ENCODE results near the gene C20orf204. TPM values are rescaled to one million over a fixed set of nuclear protein-coding genes. Genes with fewer than 3 reads are reported as not detected.
"Not testable (repeated sequence)": the region's sequence is repeated elsewhere in the genome, so short reads cannot be mapped to it uniquely, and the experiment has no call there.

Gene C20orf204
- total and polyA plus RNA-seq, 12 donors = 0.11 to 0.88 (median 0.45) TPM

DNA sequence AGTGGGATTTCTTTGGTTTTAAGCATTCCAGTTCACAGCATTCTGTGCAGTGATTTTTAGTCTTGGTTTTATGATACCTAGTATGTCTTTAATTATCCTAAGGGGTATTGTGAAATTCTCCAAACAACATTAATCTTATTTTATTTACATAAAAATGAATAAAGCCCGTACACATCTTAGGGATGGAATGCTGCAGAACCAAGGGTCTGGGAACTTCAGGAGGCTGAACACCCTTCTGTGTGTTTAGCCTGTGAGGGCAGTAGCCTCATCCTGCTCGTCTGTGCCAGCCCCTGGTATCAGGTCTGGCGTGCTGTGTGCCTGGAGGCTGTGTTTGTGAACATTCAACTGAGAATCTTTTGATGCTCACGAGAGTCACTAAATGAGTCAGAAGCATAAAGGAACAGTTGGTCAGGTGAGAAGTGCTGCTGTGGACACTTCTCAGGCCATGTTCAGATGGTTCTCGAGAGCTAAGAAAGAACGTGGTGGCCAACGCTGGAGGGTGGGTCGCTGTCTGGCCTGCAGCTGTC is 25.2 kb upstream of the C20orf204 start:
- H3K36me3 ChIP-seq = peaks cover 0 to 86% (median 41%) of the 10 kb centered on the region in 9 donors
- peak overlapping the region in 1 of 10 donors; percentile 40 for H3K27ac ChIP-seq
- peaks cover 0 to 7% (median 0%) of the 10 kb centered on the region in 11 donors for H3K9me3 ChIP-seq
- no peak for ATAC-seq
- 93 to 96% methylated on average over 8 of the region's 8 CpGs for WGBS, 2 donors
- no peak overlapping the region for H3K4me3 ChIP-seq
- no peak for DNase-seq
- intact Hi-C loops (cut with DNase I) = no loop called here
- H3K4me1 ChIP-seq = peaks cover 0 to 15% (median 0%) of the 10 kb centered on the region in 9 donors
- TF ChIP-seq, protein P1, sequence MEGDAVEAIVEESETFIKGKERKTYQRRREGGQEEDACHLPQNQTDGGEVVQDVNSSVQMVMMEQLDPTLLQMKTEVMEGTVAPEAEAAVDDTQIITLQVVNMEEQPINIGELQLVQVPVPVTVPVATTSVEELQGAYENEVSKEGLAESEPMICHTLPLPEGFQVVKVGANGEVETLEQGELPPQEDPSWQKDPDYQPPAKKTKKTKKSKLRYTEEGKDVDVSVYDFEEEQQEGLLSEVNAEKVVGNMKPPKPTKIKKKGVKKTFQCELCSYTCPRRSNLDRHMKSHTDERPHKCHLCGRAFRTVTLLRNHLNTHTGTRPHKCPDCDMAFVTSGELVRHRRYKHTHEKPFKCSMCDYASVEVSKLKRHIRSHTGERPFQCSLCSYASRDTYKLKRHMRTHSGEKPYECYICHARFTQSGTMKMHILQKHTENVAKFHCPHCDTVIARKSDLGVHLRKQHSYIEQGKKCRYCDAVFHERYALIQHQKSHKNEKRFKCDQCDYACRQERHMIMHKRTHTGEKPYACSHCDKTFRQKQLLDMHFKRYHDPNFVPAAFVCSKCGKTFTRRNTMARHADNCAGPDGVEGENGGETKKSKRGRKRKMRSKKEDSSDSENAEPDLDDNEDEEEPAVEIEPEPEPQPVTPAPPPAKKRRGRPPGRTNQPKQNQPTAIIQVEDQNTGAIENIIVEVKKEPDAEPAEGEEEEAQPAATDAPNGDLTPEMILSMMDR (IDR thresholded peaks at IDR 0.05) = no peak
- no peaks in the 10 kb centered on the region for H3K27me3 ChIP-seq

DNA sequence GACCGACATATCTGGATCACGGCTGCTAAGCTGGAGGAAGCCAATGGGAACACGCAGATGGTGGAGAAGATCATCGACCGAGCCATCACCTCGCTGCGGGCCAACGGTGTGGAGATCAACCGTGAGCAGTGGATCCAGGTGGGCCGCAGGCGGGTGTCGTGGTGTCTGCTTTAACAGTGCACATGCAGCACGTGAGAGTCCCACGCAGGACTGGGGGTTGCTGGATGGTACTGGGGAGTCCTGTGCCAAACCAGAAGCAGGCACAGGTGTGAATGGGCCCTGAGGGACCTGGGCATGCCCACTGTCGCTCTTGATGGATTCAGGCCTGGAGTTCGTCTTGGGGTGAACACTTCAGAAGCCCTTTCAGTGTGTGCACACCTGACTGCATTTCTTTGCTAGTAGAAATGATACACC is 24.6 kb upstream of the C20orf204 start:
- DNase-seq (no peak), ATAC-seq (no peak)
- peaks cover 0 to 15% (median 0%) of the 10 kb centered on the region in 9 donors for H3K4me1 ChIP-seq
- 97 to 99% methylated on average over 16 of the region's 16 CpGs for WGBS, 2 donors
- intact Hi-C loops (cut with DNase I) = no loop called here
- TF ChIP-seq, protein P1 (IDR thresholded peaks at IDR 0.05) = no peak
- H3K4me3 ChIP-seq = no peak overlapping the region
- peak overlapping the region in 1 of 10 donors; percentile 40 for H3K27ac ChIP-seq
- H3K27me3 ChIP-seq = no peaks in the 10 kb centered on the region
- H3K9me3 ChIP-seq = peaks cover 0 to 7% (median 0%) of the 10 kb centered on the region in 11 donors
- peaks cover 0 to 88% (median 44%) of the 10 kb centered on the region in 9 donors for H3K36me3 ChIP-seq

DNA sequence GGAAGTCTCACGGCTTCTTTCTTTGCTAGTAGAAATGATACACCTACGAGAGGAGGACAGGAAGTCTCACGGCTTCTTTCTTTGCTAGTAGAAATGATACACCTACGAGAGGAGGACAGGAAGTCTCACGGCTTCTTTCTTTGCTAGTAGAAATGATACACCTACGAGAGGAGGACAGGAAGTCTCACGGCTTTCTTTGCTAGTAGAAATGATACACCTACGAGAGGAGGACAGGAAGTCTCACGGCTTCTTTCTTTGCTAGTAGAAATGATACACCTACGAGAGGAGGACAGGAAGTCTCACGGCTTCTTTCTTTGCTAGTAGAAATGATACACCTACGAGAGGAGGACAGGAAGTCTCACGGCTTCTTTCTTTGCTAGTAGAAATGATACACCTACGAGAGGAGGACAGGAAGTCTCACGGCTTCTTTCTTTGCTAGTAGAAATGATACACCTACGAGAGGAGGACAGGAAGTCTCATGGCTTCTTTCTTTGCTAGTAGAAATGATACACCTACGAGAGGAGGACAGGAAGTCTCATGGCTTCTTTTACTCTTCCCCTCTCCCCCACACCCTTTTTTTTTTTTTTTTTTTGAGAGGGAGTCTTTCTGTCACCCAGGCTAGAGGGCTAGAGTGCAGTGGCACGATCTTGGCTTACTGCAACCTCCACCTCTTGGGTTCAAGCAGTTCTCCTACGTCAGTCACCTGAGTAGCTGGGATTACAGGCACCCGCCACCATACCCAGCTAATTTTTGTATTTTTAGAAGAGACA is 23.4 kb upstream of the C20orf204 start:
- H3K9me3 ChIP-seq; H3K4me3 ChIP-seq; H3K27me3 ChIP-seq; DNase-seq; ATAC-seq; intact Hi-C loops (cut with DNase I): not testable (repeated sequence)
- Histone ChIP-seq H3K4me1 (peaks cover 0 to 14% (median 0%) of the 10 kb centered on the region in 9 donors), H3K27ac (peak overlapping the region in 1 of 10 donors; percentile 65), H3K36me3 (peaks cover 0 to 91% (median 55%) of the 10 kb centered on the region in 9 donors)
- 91 to 93% methylated on average over 10 to 12 of the region's 20 CpGs for WGBS, 2 donors

DNA sequence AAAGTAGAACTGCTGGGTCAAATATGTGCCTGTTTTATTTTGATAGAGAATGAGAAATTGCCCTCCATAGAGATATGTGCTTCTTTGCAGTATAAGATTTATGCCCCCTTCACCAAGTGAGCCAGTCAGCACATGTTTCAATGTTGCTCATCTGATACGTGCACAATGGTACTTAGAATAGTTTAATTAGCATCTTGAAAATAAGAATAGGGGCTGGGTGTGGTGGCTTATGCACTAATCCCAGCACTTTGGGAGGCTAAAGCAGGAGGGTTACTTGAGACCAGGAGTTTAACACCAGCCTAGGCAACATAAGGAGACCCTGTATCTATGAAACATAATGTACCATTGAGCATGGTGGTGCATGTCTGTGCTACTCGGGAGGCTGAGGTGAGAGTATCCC is 20.3 kb upstream of the C20orf204 start:
- no peaks in the 10 kb centered on the region for H3K27me3 ChIP-seq
- no peak for DNase-seq
- 69 to 81% methylated on average over 2 of the region's 2 CpGs for WGBS, 2 donors
- H3K36me3 ChIP-seq = peaks cover 0 to 91% (median 71%) of the 10 kb centered on the region in 9 donors
- intact Hi-C loops (cut with DNase I) = no loop called here
- H3K9me3 ChIP-seq = no peaks in the 10 kb centered on the region
- no peak for ATAC-seq
- TF ChIP-seq, protein P1 (IDR thresholded peaks at IDR 0.05) = no peak
- H3K4me3 ChIP-seq = no peak overlapping the region
- H3K27ac ChIP-seq = no peak overlapping the region
- no peaks in the 10 kb centered on the region for H3K4me1 ChIP-seq
